ENCODE results near the gene NOS1AP. TPM values are rescaled to one million over a fixed set of nuclear protein-coding genes. Genes with fewer than 3 reads are reported as not detected.

Gene NOS1AP
- total and polyA plus RNA-seq, 2 donors (not counting 3 experiments of a cell fraction or from before 2014, with no cell fraction given): 1.3 to 5.4 TPM

- FAIRE-seq: no peak
- intact Hi-C loops (cut with micrococcal nuclease): no loop called here
Observed at GRCh38 chr1:162359523-162360236, 290.2 kb downstream of the NOS1AP start.

More at GRCh38 chr1:162359523-162360236, 290.2 kb downstream of the NOS1AP start:
- no peaks in the 10 kb centered on the region for H3K4me1 ChIP-seq (ENCODE audit: control insufficient read depth, extremely low read depth, insufficient read depth, low read length)
- ChIA-PET POLR2A (interaction anchor here (0.7 kb wide), 1 partner anchor 356 kb away, joined by 3 read pairs; no protein-coding TSS in a partner anchor), CTCF (no interaction called here)
- H4K20me1 ChIP-seq (replicated peaks; ENCODE audit: control insufficient read depth, extremely low read depth, insufficient read depth, low read length): no peaks in the 10 kb centered on the region
- no peak overlapping the region for H3K4me3 ChIP-seq (replicated peaks in 1 of 3; ENCODE audit: insufficient read depth in 1 of 3, low read depth in 1 of 3, low read length in 3 of 3)
- H2AFZ ChIP-seq (ENCODE audit: low read depth, low read length): no peak overlapping the region
- dilution Hi-C loops (cut with MboI; ENCODE audit: extremely low pct_ligation_motif_present, low sequenced_read_pairs): no loop called here
- H3K27me3 ChIP-seq (ENCODE audit: control insufficient read depth in 2 of 2, insufficient read depth in 2 of 2, low read length in 2 of 2): no peaks in the 10 kb centered on the region
- H3K27ac ChIP-seq (ENCODE audit: insufficient read depth, low read depth, low read length): no peak overlapping the region
- no peaks in the 10 kb centered on the region for H3K9me3 ChIP-seq (replicated peaks; ENCODE audit: control insufficient read depth, insufficient read depth, low read length)
- H3K79me2 ChIP-seq (ENCODE audit: control insufficient read depth, insufficient read depth, low read length): no peaks in the 10 kb centered on the region
- no TSS peak for BruUV-seq (replicated peaks)
- peaks cover 0 to 9% of the 10 kb centered on the region in 2 experiments for H3K36me3 ChIP-seq (ENCODE audit: control insufficient read depth in 2 of 2, extremely low read depth in 1 of 2, insufficient read depth in 2 of 2, low read length in 2 of 2)
- DNase-seq (ENCODE audit: low read depth, low spot score): no peak
- H3K4me2 ChIP-seq (ENCODE audit: insufficient read depth, low read length): no peak overlapping the region
- no peaks in the 10 kb centered on the region for H3K9me1 ChIP-seq (replicated peaks; ENCODE audit: control insufficient read depth, extremely low read depth, insufficient read depth, low read length)
- TF ChIP-seq POLR2A (IDR thresholded peaks at IDR 0.05; ENCODE audit: low read depth, low read length) (no peak), CTCF (IDR thresholded peaks at IDR 0.05; ENCODE audit: extremely low read depth in 1 of 2, insufficient read depth in 1 of 2, low read depth in 1 of 2, low read length in 2 of 2) (no peak), EZH2 (IDR thresholded peaks at IDR 0.05; ENCODE audit: borderline replicate concordance, low read depth, low read length, severe bottlenecking) (no peak)
- no peak overlapping the region for H3K9ac ChIP-seq (replicated peaks; ENCODE audit: extremely low read depth, insufficient read depth, low read length)
